HG03378 (cell line): ENCODE measurements around the gene CELF2.
A peak's percentile ranks its signal among the peaks of the same experiment; 100 is the strongest.

Source experiments
- ATAC-seq: cut with Tn5 transposase; IDR thresholded peaks from one replicate; pipeline ENCODE4 v1.9.1; 2021; ENCODE audit warnings: mild to moderate bottlenecking, moderate library complexity; ENCODE audit not compliant: unreplicated experiment

CELF2 gene

DNA sequence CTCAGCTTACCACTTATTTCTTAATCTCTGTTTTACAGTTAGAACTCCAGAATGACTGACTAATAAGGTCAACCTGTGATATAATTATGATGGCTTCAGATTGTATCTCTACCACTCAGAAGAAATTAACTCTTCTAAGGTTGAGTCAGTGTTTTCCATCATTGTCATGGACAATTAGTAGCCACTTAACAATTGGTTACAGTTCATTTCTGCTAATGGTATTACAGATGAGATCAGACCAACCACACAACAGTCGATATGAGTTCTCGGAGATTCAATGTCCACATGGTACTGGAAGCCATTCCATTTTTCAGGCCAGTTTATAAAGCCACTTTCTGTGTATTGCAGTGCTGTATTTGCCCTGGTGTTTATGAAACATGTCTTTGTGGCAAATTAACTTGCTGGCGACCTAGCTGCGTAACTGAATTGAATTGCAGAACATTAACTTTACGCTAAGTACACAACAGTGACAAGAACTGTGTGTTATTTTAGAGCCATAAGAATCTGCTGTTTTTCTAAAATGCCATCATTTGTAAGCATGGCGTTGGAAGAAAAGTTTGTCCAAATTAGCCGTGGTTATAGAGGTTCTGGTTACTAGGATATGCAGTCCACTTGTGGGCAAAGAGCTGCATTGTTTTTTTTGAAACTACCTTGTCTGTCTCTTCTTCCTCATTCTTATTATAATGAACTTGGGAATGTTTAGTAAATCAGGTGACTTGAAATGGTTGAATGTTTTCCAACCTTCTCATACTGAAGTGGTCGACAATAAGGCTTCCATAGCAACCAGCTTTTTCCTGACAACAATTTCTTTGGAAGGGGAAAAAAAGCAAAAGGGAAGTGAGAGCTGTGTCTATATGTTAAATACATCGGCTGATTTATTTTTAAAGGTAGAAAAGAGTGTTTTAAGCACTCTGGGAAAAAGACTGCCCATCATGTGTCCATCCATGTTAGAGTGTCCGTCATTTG is 76.4 kb downstream of the CELF2 start:
- ATAC-seq: no peak

DNA sequence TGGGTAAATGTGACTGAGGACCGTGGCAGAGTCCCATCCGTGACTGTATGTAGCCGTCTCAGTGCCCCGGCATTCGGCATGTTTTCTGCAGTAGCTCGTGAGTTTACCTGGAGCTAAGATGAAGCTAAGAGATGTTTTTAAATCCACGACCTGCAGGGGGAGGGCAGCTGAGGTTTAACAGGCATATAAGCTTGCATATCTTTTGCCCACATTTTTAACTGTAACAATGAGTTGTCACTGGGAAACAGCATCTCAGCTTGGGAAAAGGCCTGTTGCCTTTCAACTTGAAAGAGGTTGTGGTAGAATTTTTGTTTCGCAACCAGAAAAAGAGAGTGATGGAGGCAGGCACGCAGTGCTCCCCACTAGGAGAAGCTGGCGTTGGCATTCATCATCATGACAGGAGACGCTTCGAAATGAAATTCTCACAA is 77.7 kb downstream of the CELF2 start:
- ATAC-seq: no peak

DNA sequence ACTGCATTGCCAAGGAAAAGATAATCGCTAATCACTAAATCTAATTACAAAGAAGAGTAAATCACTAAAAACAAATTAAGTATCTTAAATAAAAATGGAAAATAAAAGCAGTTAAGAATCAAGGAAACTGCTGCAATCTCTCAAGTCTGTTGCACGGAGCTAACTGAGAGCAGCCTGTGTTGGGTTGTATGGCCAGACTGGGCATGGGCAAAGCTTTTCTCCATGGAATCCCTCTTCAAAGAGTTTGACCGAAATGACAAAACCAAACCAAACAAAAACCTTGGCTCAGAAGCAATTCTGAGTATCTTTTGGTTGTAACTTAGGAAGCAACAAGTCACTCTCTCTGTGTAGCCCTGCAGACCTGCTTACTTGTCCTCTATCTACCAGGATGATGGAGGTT is 78.8 kb downstream of the CELF2 start:
- no peak for ATAC-seq

DNA sequence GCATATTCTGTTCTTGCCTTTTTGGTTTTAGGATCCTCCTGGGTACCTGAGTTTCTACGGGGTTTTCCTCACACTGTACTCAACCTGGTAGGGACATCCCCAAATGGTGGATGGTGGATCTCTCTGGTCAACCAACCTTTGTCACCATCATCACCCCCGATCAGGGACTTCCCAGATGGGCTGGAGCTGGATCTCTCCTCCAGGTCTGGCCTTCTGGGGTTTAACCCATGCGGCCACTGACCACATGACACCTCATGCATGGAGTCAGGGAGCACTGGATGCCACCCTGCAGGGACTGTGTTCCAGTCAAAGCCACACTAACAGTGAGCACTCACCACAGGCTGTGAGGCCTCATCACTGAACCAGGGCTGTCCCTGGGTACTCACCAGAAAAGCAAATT is 80.0 kb downstream of the CELF2 start:
- ATAC-seq: peak; percentile 70

DNA sequence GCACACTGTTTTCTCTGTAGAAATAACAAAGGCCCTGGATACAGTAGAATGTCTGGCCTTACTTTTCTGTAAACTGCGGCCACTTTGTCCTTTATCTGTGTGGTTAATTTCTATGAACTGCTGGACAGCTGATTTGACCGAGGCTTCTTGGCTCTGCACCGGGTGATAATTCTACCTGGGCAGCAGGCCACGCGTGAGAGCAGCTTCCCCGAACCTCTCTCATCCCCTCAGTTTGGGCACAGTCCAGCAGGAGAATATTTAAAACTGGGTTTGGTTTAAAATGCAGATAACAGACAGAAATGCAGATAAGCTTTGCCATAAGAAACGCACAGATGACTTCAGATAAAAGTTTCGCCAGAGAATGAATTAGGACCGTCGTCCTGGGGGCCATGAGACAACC is 81.0 kb downstream of the CELF2 start:
- ATAC-seq: no peak

DNA sequence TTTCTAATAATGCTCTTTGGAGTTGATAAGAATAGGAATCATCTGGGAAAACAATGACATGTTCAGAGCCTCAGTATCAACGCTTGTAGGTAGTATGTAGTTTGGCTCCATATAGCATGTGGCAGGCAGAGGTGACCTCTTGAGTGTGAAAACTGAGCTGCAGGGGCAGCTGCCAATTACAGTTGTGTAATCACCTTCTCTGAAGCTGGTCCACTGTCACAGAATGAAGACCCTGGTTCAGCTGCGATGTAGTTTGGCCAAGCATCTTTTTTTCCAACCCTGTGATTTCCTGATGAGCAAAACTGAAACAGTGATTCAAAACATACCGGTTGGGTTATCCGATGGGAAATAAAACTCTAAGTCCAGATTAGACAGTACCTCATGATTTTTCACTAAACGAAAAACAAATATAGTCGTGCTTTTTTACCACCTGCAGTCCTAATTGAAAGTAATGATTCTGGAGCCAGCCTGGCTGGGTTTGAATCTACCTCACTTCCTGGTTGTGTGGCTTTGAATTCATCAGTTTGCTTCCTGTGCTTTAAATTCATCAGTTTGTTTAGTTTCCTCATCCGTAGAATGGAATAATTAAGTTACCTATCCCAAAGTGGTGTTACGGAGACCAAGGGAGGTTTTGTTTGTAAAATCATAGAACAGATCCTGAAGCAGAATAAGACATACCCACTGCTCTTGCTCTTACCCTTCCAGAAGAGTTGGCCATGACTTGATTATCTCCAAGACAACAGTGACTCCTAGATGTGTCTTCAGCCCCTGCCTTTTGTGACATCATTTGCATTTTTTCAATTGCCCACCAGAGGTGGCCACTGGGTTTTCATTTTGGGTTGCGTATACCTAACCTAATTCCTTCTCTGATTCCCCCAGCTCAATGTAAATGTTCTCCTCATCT is 87.4 kb downstream of the CELF2 start:
- no peak for ATAC-seq

DNA sequence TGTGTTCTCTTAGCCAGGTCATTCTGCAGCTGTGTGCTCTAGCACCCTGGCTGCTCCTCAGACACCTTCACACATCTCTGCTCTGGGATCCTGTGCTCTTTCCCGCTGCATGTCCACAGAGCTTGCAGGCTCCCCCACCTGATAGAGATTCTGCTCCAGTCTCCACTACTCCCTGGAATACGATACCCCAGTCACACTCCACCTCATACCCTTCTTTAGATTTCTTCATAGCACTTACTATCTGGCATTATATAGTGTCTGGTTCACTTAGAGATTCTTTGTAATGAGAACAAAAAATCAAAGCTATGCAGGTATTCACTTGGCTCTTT is 88.0 kb downstream of the CELF2 start:
- no peak for ATAC-seq

DNA sequence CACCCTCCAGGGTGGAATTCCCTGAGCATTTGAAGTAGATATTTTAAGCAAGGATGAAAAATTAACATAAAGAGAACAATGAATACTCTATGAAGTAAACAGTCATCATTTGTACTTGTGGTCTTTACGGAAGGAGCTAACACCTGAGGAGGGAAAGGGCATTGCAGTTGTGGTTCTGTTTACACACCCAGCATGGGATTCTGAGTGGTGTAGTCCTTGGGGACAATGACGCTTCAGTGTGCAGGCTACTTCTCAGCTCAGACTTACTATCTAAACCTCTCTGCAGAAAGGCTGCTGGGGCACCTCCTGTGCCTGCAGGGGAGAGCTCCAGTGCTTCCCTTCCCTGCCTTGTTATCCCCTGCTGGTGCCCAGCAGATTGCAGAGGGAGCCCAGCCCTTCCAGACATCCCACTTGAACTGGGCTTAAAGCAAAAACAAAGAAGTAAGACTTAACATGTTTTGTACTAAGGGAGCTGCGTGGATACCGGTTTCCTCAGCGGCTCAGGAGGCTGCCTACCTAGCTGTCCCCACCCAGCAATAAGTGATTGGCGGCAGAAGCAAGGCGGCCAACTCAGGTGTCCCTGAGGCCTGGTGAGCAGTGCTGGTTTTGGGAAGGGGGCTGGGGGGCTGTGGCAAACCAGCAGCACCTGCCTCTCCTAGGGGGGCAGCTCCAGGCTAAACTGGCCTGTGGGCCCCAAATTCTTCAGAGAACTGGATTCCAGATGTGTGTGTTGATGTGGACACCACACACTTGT is 89.1 kb downstream of the CELF2 start:
- ATAC-seq: peak; percentile 69

DNA sequence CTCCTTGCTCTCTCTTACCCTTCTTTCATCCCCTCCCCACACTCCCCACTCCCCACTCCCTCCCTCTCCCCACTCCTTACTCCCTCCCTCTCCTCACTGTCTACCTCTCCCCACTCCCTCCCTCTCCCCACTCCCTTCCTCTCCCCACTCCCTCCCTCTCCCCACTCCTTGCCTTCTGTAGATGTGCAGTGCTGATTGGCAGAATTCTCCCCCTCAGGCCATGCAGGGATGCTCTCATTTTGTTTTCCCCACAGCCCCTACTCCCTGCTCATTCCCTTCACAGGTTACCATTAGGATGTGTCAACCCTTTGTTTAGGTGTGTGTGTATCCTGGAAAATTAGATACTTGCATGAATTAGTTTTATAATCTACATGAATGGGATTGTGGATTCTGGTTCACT is 90.3 kb downstream of the CELF2 start:
- no peak for ATAC-seq

DNA sequence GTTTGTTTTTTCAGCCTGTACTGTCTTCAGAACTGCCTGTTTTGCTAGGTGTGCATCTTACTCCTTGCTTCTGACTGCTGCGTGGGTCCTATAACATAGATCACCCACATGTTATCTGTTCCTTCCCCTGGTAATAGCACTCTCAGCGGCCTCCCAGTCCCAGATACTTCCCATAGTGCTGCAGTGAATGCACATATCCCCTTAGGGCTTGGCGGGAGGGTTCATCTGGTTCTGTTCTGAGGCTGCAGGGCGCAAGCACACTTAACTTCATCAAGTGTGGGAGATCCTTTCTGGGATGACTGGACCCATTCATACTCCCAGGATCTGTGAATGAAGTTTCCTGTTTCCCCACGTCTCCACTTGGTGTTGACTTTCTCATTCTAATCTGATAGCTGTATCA is 90.7 kb downstream of the CELF2 start:
- no peak for ATAC-seq

DNA sequence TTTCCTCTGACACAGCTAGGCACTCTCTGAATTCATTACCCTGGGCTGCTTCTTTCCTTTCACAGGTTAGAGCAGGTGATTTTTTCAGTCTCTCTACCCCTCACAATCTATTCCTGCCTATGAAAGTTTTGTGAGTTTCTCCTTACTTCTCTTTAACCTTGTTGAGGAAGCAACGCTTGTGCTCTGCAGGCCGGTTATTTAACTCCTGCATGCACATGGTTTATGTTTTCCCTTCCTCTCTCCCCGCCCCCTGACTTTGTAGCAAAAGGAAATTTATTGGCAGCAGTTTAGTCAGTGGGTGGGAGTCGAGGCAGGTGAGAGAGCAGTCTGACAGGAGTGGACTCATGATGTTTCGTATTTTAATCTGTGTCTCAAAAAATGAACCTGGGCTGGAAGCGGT is 91.9 kb downstream of the CELF2 start:
- ATAC-seq: no peak

DNA sequence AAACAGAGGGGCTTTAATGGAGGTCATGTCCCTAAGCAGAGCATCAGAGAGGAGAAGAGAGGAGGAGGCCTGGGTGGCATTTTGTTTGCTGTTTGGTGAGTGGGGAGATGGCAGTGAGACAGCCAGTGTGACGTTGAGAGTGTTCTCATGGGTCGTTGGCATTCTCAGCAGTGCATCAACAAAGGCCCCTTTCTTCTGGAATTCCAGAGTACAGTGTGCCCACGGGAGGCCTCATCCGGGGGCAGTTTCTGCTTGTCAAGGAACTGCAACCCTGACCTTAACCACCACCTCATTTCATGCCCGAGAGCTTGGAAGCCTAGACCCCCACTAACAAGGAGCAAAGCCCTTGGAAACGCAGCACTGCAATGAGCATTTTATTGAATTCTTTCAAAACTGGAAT is 92.9 kb downstream of the CELF2 start:
- ATAC-seq: no peak

DNA sequence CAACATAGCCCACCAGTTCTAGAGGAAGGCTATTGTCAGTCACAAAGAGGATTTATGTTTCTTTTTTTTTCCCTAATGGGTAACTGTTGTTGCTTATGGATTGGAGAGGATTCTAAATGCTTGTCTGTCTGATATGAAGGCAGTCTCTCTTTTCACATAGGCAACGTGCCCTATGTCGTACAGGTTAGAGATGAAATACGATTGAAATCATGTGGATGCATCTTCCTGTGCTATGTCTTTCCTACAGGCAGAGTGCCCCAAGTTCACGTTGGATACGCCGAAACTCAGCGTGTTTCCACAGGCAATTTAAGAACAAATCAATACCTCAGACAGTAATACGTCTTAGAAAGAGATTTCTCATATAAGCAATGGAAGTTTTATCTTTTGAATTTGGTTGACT is 93.8 kb downstream of the CELF2 start:
- ATAC-seq: no peak

DNA sequence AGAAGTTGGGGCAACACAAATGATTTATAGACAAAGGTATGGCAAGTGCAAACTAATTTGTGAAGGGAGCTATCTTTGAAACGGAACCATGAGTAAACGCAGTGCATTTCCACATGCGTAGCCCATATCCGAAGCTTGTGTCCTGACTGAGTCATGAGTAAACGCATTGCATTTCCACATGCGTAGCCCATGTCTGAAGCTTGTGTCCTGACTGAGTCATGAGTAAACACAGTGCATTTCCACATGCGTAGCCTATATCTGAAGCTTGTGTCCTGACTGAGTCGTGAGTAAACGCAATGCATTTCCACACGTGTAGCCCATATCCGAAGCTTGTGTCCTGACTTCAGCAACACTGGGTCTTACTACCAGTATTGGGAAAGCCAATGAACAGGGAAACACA is 95.0 kb downstream of the CELF2 start:
- ATAC-seq: no peak

DNA sequence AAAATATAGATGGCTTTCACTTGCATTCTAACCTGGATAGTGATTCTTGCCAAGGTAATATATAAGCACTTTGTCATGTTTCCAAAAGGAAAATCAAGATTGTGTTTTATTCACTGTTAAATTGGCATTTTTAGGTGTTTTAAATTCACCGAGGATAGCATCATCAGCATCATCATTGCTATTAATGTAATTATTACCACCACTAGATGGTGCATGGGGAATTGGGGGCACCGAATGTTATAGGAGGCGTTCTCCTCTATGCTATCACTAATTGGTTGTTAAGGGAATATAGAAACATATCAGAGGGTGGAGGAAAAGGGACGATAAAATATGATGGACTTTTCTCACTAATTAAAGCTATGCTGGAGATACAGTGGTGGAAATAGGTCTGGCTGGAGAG is 95.5 kb downstream of the CELF2 start:
- ATAC-seq: peak; percentile 66

DNA sequence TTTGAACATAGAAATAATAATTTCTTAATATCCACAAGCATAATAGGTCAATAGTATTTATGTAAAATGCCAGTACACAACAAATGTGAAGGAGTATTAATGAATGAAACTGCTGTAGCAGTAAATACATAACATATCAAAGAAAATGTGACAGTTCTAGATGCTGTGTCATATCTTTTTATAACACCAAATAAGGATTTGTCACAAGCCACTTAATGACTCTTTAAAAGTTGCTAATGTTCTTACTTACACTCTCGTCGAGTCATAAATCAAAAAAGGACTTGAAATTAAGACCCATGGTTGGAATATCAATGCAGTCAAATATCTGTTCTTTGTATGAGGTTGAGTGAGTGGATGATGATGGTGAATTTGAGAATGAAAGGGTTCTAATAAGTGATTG is 96.6 kb downstream of the CELF2 start:
- ATAC-seq: no peak

DNA sequence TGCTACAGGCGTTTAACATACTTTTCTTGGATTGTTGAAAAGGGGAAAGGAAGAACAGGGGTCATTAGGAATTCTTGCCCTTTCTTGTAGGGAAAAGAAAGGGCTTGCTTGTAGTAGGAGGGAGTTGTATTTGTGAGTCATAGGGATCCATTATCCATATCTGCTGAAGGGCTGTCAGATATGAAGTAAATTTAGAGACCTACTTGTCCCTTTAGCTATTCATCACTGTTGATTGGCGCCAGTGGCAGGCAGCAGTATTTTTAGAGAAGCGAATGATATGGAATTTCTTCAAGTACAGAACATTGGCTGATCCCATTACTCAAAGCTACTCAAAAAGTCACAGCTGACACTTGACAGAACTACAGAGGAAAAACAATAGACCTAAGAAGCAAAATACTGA is 97.7 kb downstream of the CELF2 start:
- no peak for ATAC-seq

DNA sequence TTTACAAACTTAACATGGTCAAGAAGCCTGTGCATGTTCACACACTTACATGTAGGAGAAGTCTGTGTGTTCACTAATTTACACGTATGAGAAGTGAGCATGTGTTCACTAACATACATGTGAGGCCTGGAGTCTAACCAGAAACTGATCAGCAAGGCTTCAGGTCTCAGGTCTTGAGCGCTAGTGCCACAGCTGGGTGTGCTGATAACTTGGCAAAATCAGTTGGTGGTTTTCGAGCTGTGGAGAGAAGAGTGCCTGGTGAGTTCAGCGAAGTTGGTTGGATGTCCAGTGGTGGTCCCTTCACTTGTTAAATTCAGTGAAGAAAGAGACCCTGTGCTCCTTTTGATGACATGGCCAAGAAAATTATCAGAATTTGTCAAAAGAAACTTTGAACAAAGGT is 98.7 kb downstream of the CELF2 start:
- no peak for ATAC-seq

DNA sequence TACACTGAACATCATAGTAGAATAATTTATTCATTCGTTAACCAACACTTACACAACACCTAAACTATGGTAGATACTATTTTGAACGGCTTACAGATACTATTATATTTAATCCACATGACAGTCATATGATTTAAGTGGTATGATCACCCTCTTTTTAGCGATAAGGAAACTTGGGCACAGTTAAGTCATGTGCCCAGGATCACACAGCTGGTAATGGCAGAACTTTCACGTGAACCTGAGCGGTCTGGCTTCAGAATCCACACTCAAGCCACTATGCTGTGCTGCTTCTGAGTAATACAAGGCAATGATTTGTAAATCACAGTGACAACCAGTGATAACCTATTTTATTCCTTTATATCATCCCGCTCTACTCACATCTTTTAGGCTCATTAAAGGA is 99.1 kb downstream of the CELF2 start:
- ATAC-seq: no peak

DNA sequence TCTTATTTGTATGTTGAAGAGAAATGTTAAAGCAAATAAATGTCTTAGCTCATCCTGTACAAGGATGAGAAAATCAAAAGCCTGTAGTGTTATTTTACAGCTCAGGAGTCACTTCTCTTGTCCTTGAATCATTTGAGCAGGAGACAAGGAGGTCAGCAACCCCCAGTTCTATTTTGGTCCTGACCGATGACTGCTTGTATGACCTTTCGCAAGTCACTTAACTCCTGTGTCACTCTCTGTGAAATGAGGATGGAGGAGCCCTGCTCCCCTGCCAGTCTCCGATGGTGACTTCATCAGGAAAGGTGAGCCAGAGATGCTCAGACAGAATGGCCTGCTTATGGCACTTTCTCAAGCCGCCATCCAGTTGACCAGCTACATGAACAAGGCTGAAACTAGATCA is 101.0 kb downstream of the CELF2 start:
- ATAC-seq: no peak

DNA sequence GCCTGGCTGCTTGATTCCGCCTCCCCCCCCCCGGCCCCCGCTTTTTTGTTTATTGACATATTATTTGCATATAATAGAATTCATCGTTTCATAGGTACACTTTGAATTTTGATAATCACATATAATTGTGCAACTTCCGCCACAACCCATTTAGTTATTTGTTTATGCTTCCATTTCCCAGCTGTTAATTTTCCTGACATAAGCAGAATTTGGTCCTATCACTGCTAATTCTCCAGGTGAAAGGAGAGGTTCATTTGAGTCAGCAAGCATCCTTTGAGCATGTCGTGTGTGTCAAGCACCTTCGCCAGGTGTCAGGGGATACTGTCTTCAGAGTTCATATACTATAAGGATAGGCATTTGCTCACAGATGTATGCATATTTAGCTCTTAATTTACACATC is 102.2 kb downstream of the CELF2 start:
- no peak for ATAC-seq
